ENCODE data around the gene KRTAP12-1.

Gene KRTAP12-1

DNA sequence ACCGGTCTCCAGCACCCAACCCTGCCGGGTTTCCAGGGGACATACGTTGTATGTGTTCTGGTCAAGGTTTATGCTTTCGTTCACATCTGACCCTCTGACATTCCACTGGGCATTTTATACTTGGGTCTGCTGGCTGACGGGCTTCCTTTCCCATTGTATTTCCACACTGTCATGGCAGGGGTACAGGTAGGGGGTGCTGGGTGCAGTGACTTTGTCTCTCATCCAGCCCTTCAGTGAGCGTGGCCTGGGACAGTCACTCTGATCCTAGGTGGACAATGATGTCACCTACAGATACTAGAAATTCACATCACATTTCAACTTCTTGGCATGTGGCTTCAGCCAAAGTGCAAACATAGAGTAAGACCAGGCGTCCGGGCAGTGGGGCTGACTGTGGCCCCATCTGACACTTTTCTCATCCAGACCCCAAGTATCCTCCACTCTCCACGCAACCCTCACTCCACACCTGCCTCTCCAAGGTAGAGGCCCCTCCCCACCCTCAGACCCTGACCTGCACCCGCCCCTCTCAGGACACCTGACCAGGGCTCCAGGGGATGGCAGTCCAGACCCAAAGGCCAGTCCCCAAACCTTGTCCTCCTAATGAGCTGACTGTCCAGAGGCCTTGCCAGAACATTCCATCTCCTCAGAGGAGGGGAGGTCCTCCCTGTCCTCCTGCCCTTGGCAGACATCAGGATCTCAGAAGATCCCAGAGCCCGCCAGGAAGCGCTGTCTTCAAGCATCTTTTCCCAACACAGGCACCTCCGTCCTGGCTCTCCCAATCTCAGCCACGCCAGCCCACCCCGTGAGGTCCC lies 45.5 kb downstream of the KRTAP12-1 start:
- TF ChIP-seq CEBPB (IDR thresholded peaks at IDR 0.05) (no peak), ZBTB7A (IDR thresholded peaks at IDR 0.05; ENCODE audit: low read depth) (no peak), NFIC (IDR thresholded peaks at IDR 0.05) (no peak), TCF12 (IDR thresholded peaks at IDR 0.05; ENCODE audit: low read depth) (no peak), RAD21 (IDR thresholded peaks at IDR 0.05; ENCODE audit: low read depth) (no peak), FOXM1 (IDR thresholded peaks at IDR 0.05; ENCODE audit: borderline replicate concordance, low read depth) (no peak), USF1 (IDR thresholded peaks at IDR 0.05) (no peak), EGR1 (IDR thresholded peaks at IDR 0.05) (no peak), TAF1 (IDR thresholded peaks at IDR 0.05; ENCODE audit: low read depth) (no peak), YY1 (IDR thresholded peaks at IDR 0.05; ENCODE audit: low read depth) (no peak), EP300 (IDR thresholded peaks at IDR 0.05; ENCODE audit: borderline replicate concordance) (no peak), CREB1 (IDR thresholded peaks at IDR 0.05; ENCODE audit: low read depth) (no peak), TEAD4 (IDR thresholded peaks at IDR 0.05) (no peak)
- TF ChIP-seq, protein P1, sequence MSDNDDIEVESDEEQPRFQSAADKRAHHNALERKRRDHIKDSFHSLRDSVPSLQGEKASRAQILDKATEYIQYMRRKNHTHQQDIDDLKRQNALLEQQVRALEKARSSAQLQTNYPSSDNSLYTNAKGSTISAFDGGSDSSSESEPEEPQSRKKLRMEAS (IDR thresholded peaks at IDR 0.05), result no peak
- TF ChIP-seq, protein P2, sequence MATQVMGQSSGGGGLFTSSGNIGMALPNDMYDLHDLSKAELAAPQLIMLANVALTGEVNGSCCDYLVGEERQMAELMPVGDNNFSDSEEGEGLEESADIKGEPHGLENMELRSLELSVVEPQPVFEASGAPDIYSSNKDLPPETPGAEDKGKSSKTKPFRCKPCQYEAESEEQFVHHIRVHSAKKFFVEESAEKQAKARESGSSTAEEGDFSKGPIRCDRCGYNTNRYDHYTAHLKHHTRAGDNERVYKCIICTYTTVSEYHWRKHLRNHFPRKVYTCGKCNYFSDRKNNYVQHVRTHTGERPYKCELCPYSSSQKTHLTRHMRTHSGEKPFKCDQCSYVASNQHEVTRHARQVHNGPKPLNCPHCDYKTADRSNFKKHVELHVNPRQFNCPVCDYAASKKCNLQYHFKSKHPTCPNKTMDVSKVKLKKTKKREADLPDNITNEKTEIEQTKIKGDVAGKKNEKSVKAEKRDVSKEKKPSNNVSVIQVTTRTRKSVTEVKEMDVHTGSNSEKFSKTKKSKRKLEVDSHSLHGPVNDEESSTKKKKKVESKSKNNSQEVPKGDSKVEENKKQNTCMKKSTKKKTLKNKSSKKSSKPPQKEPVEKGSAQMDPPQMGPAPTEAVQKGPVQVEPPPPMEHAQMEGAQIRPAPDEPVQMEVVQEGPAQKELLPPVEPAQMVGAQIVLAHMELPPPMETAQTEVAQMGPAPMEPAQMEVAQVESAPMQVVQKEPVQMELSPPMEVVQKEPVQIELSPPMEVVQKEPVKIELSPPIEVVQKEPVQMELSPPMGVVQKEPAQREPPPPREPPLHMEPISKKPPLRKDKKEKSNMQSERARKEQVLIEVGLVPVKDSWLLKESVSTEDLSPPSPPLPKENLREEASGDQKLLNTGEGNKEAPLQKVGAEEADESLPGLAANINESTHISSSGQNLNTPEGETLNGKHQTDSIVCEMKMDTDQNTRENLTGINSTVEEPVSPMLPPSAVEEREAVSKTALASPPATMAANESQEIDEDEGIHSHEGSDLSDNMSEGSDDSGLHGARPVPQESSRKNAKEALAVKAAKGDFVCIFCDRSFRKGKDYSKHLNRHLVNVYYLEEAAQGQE (IDR thresholded peaks at IDR 0.05; ENCODE audit: low read depth), result no peak

- TF ChIP-seq TCF12 (IDR thresholded peaks at IDR 0.05; ENCODE audit: low read depth) (no peak), NFIC (IDR thresholded peaks at IDR 0.05) (no peak), ZBTB7A (IDR thresholded peaks at IDR 0.05; ENCODE audit: low read depth) (no peak), TEAD4 (IDR thresholded peaks at IDR 0.05) (no peak), CEBPB (IDR thresholded peaks at IDR 0.05) (no peak)
- TF ChIP-seq, protein P1 (IDR thresholded peaks at IDR 0.05), result no peak
- TF ChIP-seq, protein P2 (IDR thresholded peaks at IDR 0.05; ENCODE audit: low read depth), result no peak
Observed at GRCh38 chr21:44632067-44632466, 49.9 kb downstream of the KRTAP12-1 start.

All from Ishikawa (cell line).